IMR-90 (cell line): ENCODE results near the gene MPPED2. TPM values are rescaled to one million over a fixed set of nuclear protein-coding genes. Genes with fewer than 3 reads are reported as not detected.

Experiments
- ATAC-seq: fragments of 200-7000 bp; cut with Tn5 transposase; 2 replicates; pipeline ENCODE4 v1.9.1; 2020; ENCODE audit warnings: low read depth, mild to moderate bottlenecking, moderate library complexity
- BruUV-seq: library from RNA; stranded (reverse); fragments of 400-500 nt; replicated peaks from 2 replicates; lab custom pipeline; 2021; lab: Mats Ljungman, UMichigan
- CTCF ChIA-PET: fragments of 300-600 bp; formaldehyde crosslinking; extraction: SDS; loops from one replicate; lab custom pipeline; 2021; ENCODE audit warnings: antibody characterized with exemption; lab: Yijun Ruan, JAX
- POLR2A ChIA-PET: fragments of 300-600 bp; sonication (Branson Sonifier 250); formaldehyde crosslinking; loops from one replicate; lab custom pipeline; 2022; ENCODE audit warnings: antibody characterized with exemption; ENCODE audit not compliant: unreplicated experiment; lab: Charles Lee
- DNase-seq: peaks from one replicate; pipeline ENCODE4 v3.0.0; 2013
- H2AFZ ChIP-seq: replicated peaks from 2 replicates; pipeline ENCODE3; 2013; ENCODE audit warnings: low read length, mild to moderate bottlenecking; ENCODE audit not compliant: poor library complexity
- H2AK5ac ChIP-seq: 2 replicates; pipeline ENCODE4 v1.6.1; 2013; ENCODE audit warnings: low read depth, low read length, inconsistent platforms
- H2AK9ac ChIP-seq: replicated peaks from 2 replicates; pipeline ENCODE3; 2013; ENCODE audit warnings: mild to moderate bottlenecking, low read depth, low read length, moderate library complexity; ENCODE audit not compliant: poor library complexity
- H2BK120ac ChIP-seq: 2 replicates; pipeline ENCODE4 v1.6.1; 2013; ENCODE audit warnings: low read depth, low read length, inconsistent platforms
- H2BK15ac ChIP-seq: 3 replicates; pipeline ENCODE4 v1.6.1; 2013; ENCODE audit warnings: low read depth, low read length, inconsistent platforms
- H2BK20ac ChIP-seq: 2 replicates; pipeline ENCODE4 v1.6.1; 2013; ENCODE audit warnings: low read depth, mild to moderate bottlenecking, inconsistent platforms, low read length, moderate library complexity
- H2BK5ac ChIP-seq: 2 replicates; pipeline ENCODE4 v1.6.1; 2013; ENCODE audit warnings: mild to moderate bottlenecking, low read depth, low read length, inconsistent platforms; ENCODE audit not compliant: poor library complexity, severe bottlenecking
- H3K14ac ChIP-seq: replicated peaks from 2 replicates; pipeline ENCODE4 v1.6.1; 2013; ENCODE audit warnings: low read depth, low read length, inconsistent platforms
- H3K18ac ChIP-seq: 2 replicates; pipeline ENCODE4 v1.6.1; 2013; ENCODE audit warnings: low read depth, low read length, control low read depth
- H3K23ac ChIP-seq: 2 replicates; pipeline ENCODE4 v1.6.1; 2013; ENCODE audit warnings: low read depth, low read length, inconsistent platforms
- H3K27ac ChIP-seq: 2 replicates; pipeline ENCODE4 v1.5.1; 2013; ENCODE audit warnings: mild to moderate bottlenecking, control low read depth, low read length; ENCODE audit not compliant: insufficient read depth
- H3K27me3 ChIP-seq: 2 replicates; pipeline ENCODE4 v1.6.1; 2013; ENCODE audit warnings: low read length; ENCODE audit not compliant: control insufficient read depth, insufficient read depth
- H3K36me3 ChIP-seq: 2 replicates; pipeline ENCODE4 v1.6.1; 2013; ENCODE audit warnings: low read length, mixed read lengths; ENCODE audit not compliant: control insufficient read depth, insufficient read depth
- H3K4ac ChIP-seq: 2 replicates; pipeline ENCODE4 v1.6.1; 2013; ENCODE audit warnings: low read depth, low read length, inconsistent platforms
- H3K4me1 ChIP-seq: 2 replicates; pipeline ENCODE4 v1.6.1; 2013; ENCODE audit warnings: low read length, mixed read lengths; ENCODE audit not compliant: control insufficient read depth, insufficient read depth
- H3K4me2 ChIP-seq: 2 replicates; pipeline ENCODE4 v1.6.1; 2013; ENCODE audit warnings: low read depth, mild to moderate bottlenecking, control low read depth, low read length, moderate library complexity
- H3K4me3 ChIP-seq: 2 replicates; pipeline ENCODE4 v1.5.1; 2013; ENCODE audit warnings: low read depth, mild to moderate bottlenecking, control low read depth, low read length, moderate library complexity; ENCODE audit not compliant: insufficient read depth
- H3K56ac ChIP-seq: 2 replicates; pipeline ENCODE4 v1.6.1; 2013; ENCODE audit warnings: low read length, inconsistent platforms; ENCODE audit not compliant: insufficient read depth; ENCODE audit errors: extremely low read depth
- H3K79me1 ChIP-seq, 2 experiments: 2 replicates each; pipeline ENCODE4 v1.6.1; 2013; ENCODE audit warnings: low read length in 2 of 2, inconsistent platforms in 1 of 2, low read depth in 1 of 2
- H3K9ac ChIP-seq: 2 replicates; pipeline ENCODE4 v1.6.1; 2013; ENCODE audit warnings: low read depth, low read length, control low read depth
- H3K9me1 ChIP-seq: 2 replicates; pipeline ENCODE4 v1.6.1; 2013; ENCODE audit warnings: low read length, inconsistent platforms; ENCODE audit not compliant: insufficient read depth
- H3K9me3 ChIP-seq: 2 replicates; pipeline ENCODE4 v1.6.1; 2013; ENCODE audit warnings: low read length; ENCODE audit not compliant: control insufficient read depth, insufficient read depth
- H4K20me1 ChIP-seq: 2 replicates; pipeline ENCODE4 v1.6.1; 2013; ENCODE audit warnings: low read length, inconsistent platforms; ENCODE audit not compliant: insufficient read depth
- H4K5ac ChIP-seq: 2 replicates; pipeline ENCODE4 v1.6.1; 2013; ENCODE audit warnings: mild to moderate bottlenecking, low read depth, low read length, control low read depth
- H4K8ac ChIP-seq, 2 experiments: 2 replicates each; pipeline ENCODE4 v1.6.1; 2013; ENCODE audit warnings: low read depth in 2 of 2, low read length in 2 of 2, control low read depth in 1 of 2, inconsistent platforms in 1 of 2
- H4K91ac ChIP-seq: 2 replicates; pipeline ENCODE4 v1.6.1; 2013; ENCODE audit warnings: low read depth, low read length, inconsistent platforms; ENCODE audit not compliant: insufficient read depth
- BHLHE40 ChIP-seq: fragments of 150-350 bp; IDR thresholded peaks from 2 replicates; pipeline ENCODE4 v1.6.1; 2016; ENCODE audit warnings: mild to moderate bottlenecking, low read depth, low read length
- CEBPB ChIP-seq: IDR thresholded peaks from 2 replicates; pipeline ENCODE4 v1.6.1; 2012; ENCODE audit warnings: low read depth, low read length, improper control_type of control experiment
- CHD1 ChIP-seq: IDR thresholded peaks from 2 replicates; pipeline ENCODE4 v1.6.1; 2012; ENCODE audit warnings: low read depth, low read length, improper control_type of control experiment
- MAFK ChIP-seq: IDR thresholded peaks from 2 replicates; pipeline ENCODE4 v1.6.1; 2012; ENCODE audit warnings: low read depth, low read length, improper control_type of control experiment
- MAZ ChIP-seq: IDR thresholded peaks from 2 replicates; pipeline ENCODE4 v1.6.1; 2012; ENCODE audit warnings: low read depth, mild to moderate bottlenecking, low read length, improper control_type of control experiment, moderate library complexity, borderline replicate concordance
- NFE2L2 ChIP-seq: fragments of 150-350 bp; IDR thresholded peaks from 2 replicates; pipeline ENCODE4 v1.6.1; 2016; ENCODE audit warnings: low read depth, mild to moderate bottlenecking, low read length
- POLR2A ChIP-seq: IDR thresholded peaks from 2 replicates; pipeline ENCODE4 v1.6.1; 2012; ENCODE audit warnings: mild to moderate bottlenecking, low read depth, low read length
- RAD21 ChIP-seq: IDR thresholded peaks from 2 replicates; pipeline ENCODE4 v1.6.1; 2012; ENCODE audit warnings: low read length, improper control_type of control experiment
- RFX5 ChIP-seq: IDR thresholded peaks from 2 replicates; pipeline ENCODE4 v1.8.0; 2012; ENCODE audit warnings: low read depth, mild to moderate bottlenecking, low read length, moderate library complexity
- WGBS, 2 experiments: methylation state at CpG; one replicate each; pipeline versions ENCODE4 v1.1.5 to v1.1.7; 2013; ENCODE audit warnings: missing lambda C conversion rate in 2 of 2; ENCODE audit not compliant: insufficient read length in 1 of 2; ENCODE audit errors: extremely low coverage in 2 of 2; 5-methylcytosine and 5-hydroxymethylcytosine counted together
- dilution Hi-C: fragments of 300-500 bp; cut with HindIII; formaldehyde crosslinking; loops from one replicate; pipeline ENCODE4 v1.14.3; 2018; ENCODE audit warnings: low sequenced_read_pairs; ENCODE audit not compliant: unreplicated experiment
- in situ Hi-C: fragments of 300-500 bp; cut with MboI; formaldehyde crosslinking; loops from 3 replicates; pipeline ENCODE4 v1.14.3; 2019; ENCODE audit warnings: low sequenced_read_pairs, inconsistent platforms, mixed read lengths
- intact Hi-C: fragments of 100-400 bp; cut with micrococcal nuclease; formaldehyde crosslinking; loops from 2 replicates; pipeline ENCODE4 v1.10.0; 2022
- polyA plus RNA-seq, 3 experiments: library from polyadenylated mRNA; depleted of rRNA; stranded (reverse); fragments of >200 nt; gene quantifications; 2 replicates each; pipeline ENCODE4 v1.2.3, GENCODE V29; 2012; ENCODE audit warnings: low replicate concordance in 1 of 3
- total RNA-seq: library from RNA; depleted of rRNA; stranded (reverse); fragments of >200 nt; gene quantifications from 2 replicates; pipeline ENCODE4 v1.2.3, GENCODE V29; 2012
- TF ChIP-seq, protein P1 (sequence below): conservative IDR thresholded peaks from 2 replicates; pipeline ENCODE4 v1.5.1; 2012; ENCODE audit warnings: mild to moderate bottlenecking, low read depth, low read length, improper control_type of control experiment

MPPED2 gene
- total and polyA plus RNA-seq, 2 of the 4 experiments (the other 2 are of a cell fraction) = 0.10 TPM; not detected in 1

DNA sequence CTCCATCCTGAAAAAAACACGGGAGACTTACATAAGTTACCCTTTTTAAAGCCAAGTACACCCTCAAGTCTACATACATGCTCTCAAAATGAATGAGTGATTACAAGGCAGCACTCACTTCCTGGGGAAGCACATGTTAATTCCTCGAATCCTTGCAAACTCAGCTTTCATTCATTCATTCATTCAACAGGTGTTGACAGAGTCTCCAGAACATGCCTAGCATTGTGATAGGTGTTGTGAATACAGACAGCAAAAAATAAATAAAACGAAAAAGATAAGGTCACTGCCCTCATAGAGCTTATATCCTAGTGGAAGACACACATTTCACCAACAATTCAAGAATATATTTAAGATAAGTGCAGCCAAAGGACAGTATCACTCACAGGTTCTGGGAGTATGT, 19.7 kb downstream of the MPPED2 start:
- intact Hi-C loops (no loop called here), in situ Hi-C loops (no loop called here), dilution Hi-C loops (no loop called here)
- Histone ChIP-seq H3K36me3 (no peaks in the 10 kb centered on the region), H4K8ac (no peak overlapping the region), H3K23ac (no peak overlapping the region), H4K91ac (no peak overlapping the region), H3K27me3 (no peaks in the 10 kb centered on the region), H3K9ac (no peak overlapping the region), H3K14ac (no peak overlapping the region), H3K79me1 (no peaks in the 10 kb centered on the region), H2AFZ (no peak overlapping the region), H2AK9ac (no peak overlapping the region), H3K18ac (no peak overlapping the region), H2BK20ac (no peak overlapping the region), H3K4me1 (no peaks in the 10 kb centered on the region), H4K5ac (no peak overlapping the region), H2BK15ac (no peak overlapping the region), H3K9me1 (no peaks in the 10 kb centered on the region), H3K4me3 (no peak overlapping the region), H3K4me2 (no peak overlapping the region), H2AK5ac (no peak overlapping the region), H3K9me3 (no peaks in the 10 kb centered on the region), H3K56ac (no peak overlapping the region), H2BK5ac (no peak overlapping the region), H4K20me1 (no peaks in the 10 kb centered on the region), H3K4ac (no peak overlapping the region), H2BK120ac (no peak overlapping the region), H3K27ac (no peak overlapping the region)
- POLR2A ChIA-PET = no interaction called here
- ATAC-seq = no peak
- WGBS, 2 experiments = 60% methylated on average over 1 of the region's 3 CpGs; no CpG with 5 or more reads in 1 of the 2 experiments
- DNase-seq = no peak
- CTCF ChIA-PET = no interaction called here
- no TSS peak for BruUV-seq
- TF ChIP-seq MAZ = no peak
- TF ChIP-seq, protein P1, sequence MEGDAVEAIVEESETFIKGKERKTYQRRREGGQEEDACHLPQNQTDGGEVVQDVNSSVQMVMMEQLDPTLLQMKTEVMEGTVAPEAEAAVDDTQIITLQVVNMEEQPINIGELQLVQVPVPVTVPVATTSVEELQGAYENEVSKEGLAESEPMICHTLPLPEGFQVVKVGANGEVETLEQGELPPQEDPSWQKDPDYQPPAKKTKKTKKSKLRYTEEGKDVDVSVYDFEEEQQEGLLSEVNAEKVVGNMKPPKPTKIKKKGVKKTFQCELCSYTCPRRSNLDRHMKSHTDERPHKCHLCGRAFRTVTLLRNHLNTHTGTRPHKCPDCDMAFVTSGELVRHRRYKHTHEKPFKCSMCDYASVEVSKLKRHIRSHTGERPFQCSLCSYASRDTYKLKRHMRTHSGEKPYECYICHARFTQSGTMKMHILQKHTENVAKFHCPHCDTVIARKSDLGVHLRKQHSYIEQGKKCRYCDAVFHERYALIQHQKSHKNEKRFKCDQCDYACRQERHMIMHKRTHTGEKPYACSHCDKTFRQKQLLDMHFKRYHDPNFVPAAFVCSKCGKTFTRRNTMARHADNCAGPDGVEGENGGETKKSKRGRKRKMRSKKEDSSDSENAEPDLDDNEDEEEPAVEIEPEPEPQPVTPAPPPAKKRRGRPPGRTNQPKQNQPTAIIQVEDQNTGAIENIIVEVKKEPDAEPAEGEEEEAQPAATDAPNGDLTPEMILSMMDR = no peak
- no peak for TF ChIP-seq CEBPB
- TF ChIP-seq NFE2L2 = no peak
- TF ChIP-seq BHLHE40 = no peak
- TF ChIP-seq MAFK = no peak
- TF ChIP-seq POLR2A = no peak
- no peak for TF ChIP-seq CHD1
- TF ChIP-seq RFX5 = no peak
- no peak for TF ChIP-seq RAD21
